OCI-LY7 (cell line): ENCODE results near the gene C1QL4. TPM values are rescaled to one million over a fixed set of nuclear protein-coding genes. Genes with fewer than 3 reads are reported as not detected.

Experiments used
- BruUV-seq: library from RNA; stranded (reverse); fragments of 400-500 nt; replicated peaks from 2 replicates; lab custom pipeline; 2021; lab: Mats Ljungman, UMichigan
- CTCF ChIA-PET: fragments of 300-600 bp; sonication (Branson Sonifier 250); formaldehyde crosslinking; loops from one replicate; lab custom pipeline; 2022; ENCODE audit warnings: antibody characterized with exemption; ENCODE audit not compliant: unreplicated experiment; lab: Charles Lee
- POLR2A ChIA-PET: fragments of 300-600 bp; sonication (Branson Sonifier 250); formaldehyde crosslinking; loops from one replicate; lab custom pipeline; 2022; ENCODE audit warnings: antibody characterized with exemption; lab: Charles Lee
- DNase-seq: peaks from one replicate; pipeline ENCODE4 v3.0.0-alpha.2; 2015; ENCODE audit warnings: low spot score
- H2AFZ ChIP-seq: fragments of 200-600 bp; sonication (generic), shearing (Covaris generic); 2 replicates; pipeline ENCODE4 v1.6.1; 2014; ENCODE audit warnings: mild to moderate bottlenecking, antibody characterized with exemption, low read length, moderate library complexity
- H3K27ac ChIP-seq: fragments of 200-600 bp; sonication (generic); 2 replicates; pipeline ENCODE4 v1.5.1; 2014; ENCODE audit warnings: mixed run types, low read depth, mild to moderate bottlenecking, moderate library complexity, low read length, inconsistent platforms; ENCODE audit not compliant: poor library complexity, severe bottlenecking
- H3K36me3 ChIP-seq: fragments of 200-600 bp; sonication (generic); 2 replicates; pipeline ENCODE4 v1.6.1; 2014; ENCODE audit warnings: mild to moderate bottlenecking, antibody characterized with exemption, low read length, moderate library complexity, mixed read lengths; ENCODE audit not compliant: insufficient read depth
- H3K4me1 ChIP-seq: fragments of 200-600 bp; sonication (generic); 2 replicates; pipeline ENCODE4 v1.5.1; 2014; ENCODE audit warnings: mild to moderate bottlenecking, low read length; ENCODE audit not compliant: insufficient read depth, poor library complexity, severe bottlenecking
- H3K4me2 ChIP-seq: fragments of 200-600 bp; sonication (generic); 2 replicates; pipeline ENCODE4 v1.6.1; 2014; ENCODE audit warnings: mild to moderate bottlenecking, low read length
- H3K4me3 ChIP-seq: fragments of 200-600 bp; sonication (generic); 2 replicates; pipeline ENCODE4 v1.5.1; 2014; ENCODE audit warnings: mild to moderate bottlenecking, low read depth, low read length; ENCODE audit not compliant: poor library complexity, severe bottlenecking
- H3K79me2 ChIP-seq: fragments of 200-600 bp; sonication (generic); 2 replicates; pipeline ENCODE4 v1.6.1; 2016; ENCODE audit warnings: low read depth, mild to moderate bottlenecking, low read length, moderate library complexity, mixed read lengths; ENCODE audit not compliant: insufficient read depth
- H3K9me2 ChIP-seq: fragments of 200-600 bp; sonication (generic); 2 replicates; pipeline ENCODE4 v1.6.1; 2016; ENCODE audit warnings: mild to moderate bottlenecking, low read length, mixed read lengths; ENCODE audit not compliant: insufficient read depth
- H3K9me3 ChIP-seq: fragments of 200-600 bp; sonication (generic); 2 replicates; pipeline ENCODE4 v1.6.1; 2014; ENCODE audit warnings: mild to moderate bottlenecking, mixed run types, low read length, mixed read lengths
- H4K20me1 ChIP-seq: fragments of 200-600 bp; sonication (generic); 2 replicates; pipeline ENCODE4 v1.6.1; 2014; ENCODE audit warnings: mild to moderate bottlenecking, antibody characterized with exemption, low read length, moderate library complexity, mixed read lengths; ENCODE audit not compliant: insufficient read depth
- EZH2phosphoT487 ChIP-seq: fragments of 200-600 bp; sonication (generic); IDR thresholded peaks from 2 replicates; pipeline ENCODE4 v1.6.1; 2018; ENCODE audit warnings: low read depth, borderline replicate concordance, mild to moderate bottlenecking, mixed run types, antibody characterized with exemption, low read length, moderate library complexity, mixed read lengths
- intact Hi-C: fragments of 100-400 bp; cut with micrococcal nuclease; formaldehyde crosslinking; loops from one replicate; pipeline ENCODE4 v1.10.0; 2022; ENCODE audit not compliant: unreplicated experiment
- total RNA-seq, 2 experiments: library from RNA; depleted of rRNA in 1 of 2; stranded (reverse); fragments of >200 nt in 1 of 2; shearing (Covaris generic) in 1 of 2; gene quantifications; 2 replicates each; pipeline ENCODE4 v1.2.3, GENCODE V29; 2014 to 2022
- TF ChIP-seq, protein P1 (sequence below): fragments of 200-600 bp; sonication (generic); conservative IDR thresholded peaks from 2 replicates; pipeline ENCODE4 v1.5.1; 2014; ENCODE audit warnings: mild to moderate bottlenecking, antibody characterized with exemption, low read length, moderate library complexity, mixed read lengths

C1QL4 gene
- total RNA-seq, 2 experiments from 2014 or later, result 0.19 TPM; not detected in 1

GRCh38 chr12:49332891-49333371 is 4.1 kb downstream of the C1QL4 start:
- BruUV-seq, result no TSS peak
- Histone ChIP-seq H3K4me1 (peaks cover 11% of the 10 kb centered on the region), H3K79me2 (no peaks in the 10 kb centered on the region), H3K9me3 (no peaks in the 10 kb centered on the region), H2AFZ (no peak overlapping the region), H3K36me3 (peaks cover 33% of the 10 kb centered on the region), H3K4me2 (no peak overlapping the region), H3K4me3 (no peak overlapping the region), H4K20me1 (no peaks in the 10 kb centered on the region), H3K27ac (no peak overlapping the region), H3K9me2 (no peaks in the 10 kb centered on the region)
- no peak for DNase-seq
- ChIA-PET POLR2A (no interaction called here), CTCF (no interaction called here)
- intact Hi-C loops, result no loop called here
- TF ChIP-seq EZH2phosphoT487, result no peak
- TF ChIP-seq, protein P1, sequence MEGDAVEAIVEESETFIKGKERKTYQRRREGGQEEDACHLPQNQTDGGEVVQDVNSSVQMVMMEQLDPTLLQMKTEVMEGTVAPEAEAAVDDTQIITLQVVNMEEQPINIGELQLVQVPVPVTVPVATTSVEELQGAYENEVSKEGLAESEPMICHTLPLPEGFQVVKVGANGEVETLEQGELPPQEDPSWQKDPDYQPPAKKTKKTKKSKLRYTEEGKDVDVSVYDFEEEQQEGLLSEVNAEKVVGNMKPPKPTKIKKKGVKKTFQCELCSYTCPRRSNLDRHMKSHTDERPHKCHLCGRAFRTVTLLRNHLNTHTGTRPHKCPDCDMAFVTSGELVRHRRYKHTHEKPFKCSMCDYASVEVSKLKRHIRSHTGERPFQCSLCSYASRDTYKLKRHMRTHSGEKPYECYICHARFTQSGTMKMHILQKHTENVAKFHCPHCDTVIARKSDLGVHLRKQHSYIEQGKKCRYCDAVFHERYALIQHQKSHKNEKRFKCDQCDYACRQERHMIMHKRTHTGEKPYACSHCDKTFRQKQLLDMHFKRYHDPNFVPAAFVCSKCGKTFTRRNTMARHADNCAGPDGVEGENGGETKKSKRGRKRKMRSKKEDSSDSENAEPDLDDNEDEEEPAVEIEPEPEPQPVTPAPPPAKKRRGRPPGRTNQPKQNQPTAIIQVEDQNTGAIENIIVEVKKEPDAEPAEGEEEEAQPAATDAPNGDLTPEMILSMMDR, result no peak

- Histone ChIP-seq H3K9me2 (no peaks in the 10 kb centered on the region), H3K79me2 (no peaks in the 10 kb centered on the region), H4K20me1 (no peaks in the 10 kb centered on the region), H3K4me3 (no peak overlapping the region), H3K4me2 (no peak overlapping the region), H2AFZ (no peak overlapping the region), H3K36me3 (peaks cover 36% of the 10 kb centered on the region), H3K9me3 (no peaks in the 10 kb centered on the region), H3K27ac (no peak overlapping the region), H3K4me1 (peaks cover 7% of the 10 kb centered on the region)
- BruUV-seq, result no TSS peak
- intact Hi-C loops, result no loop called here
- TF ChIP-seq, protein P1, result no peak
- no peak for TF ChIP-seq EZH2phosphoT487
- no peak for DNase-seq
- ChIA-PET CTCF (interaction anchor here (1.1 kb wide), 1 partner anchor 11 kb away, joined by 4 read pairs; no protein-coding TSS in a partner anchor), POLR2A (no interaction called here)
Measured at GRCh38 chr12:49332441-49332861, 4.5 kb downstream of the C1QL4 start.
